Thymus (tissue), 11 donors: ENCODE results near the gene IL1RAPL2. TPM values are rescaled to one million over a fixed set of nuclear protein-coding genes. Genes with fewer than 3 reads are reported as not detected.

Experiments
- DNase-seq, 9 donors: peaks; one replicate each; pipeline ENCODE4 v3.0.0-alpha.2; 2013; ENCODE audit warnings: low spot score in 9 of 9, low read depth in 6 of 9, missing footprints in 1 of 9
- H3K27ac ChIP-seq, 2 donors: one replicate each; pipeline ENCODE4 v1.5.1; 2013; ENCODE audit warnings: control low read depth in 1 of 2, low read depth in 1 of 2, low read length in 1 of 2, mild to moderate bottlenecking in 1 of 2, moderate library complexity in 1 of 2
- H3K27me3 ChIP-seq, 2 donors: one replicate each; pipeline ENCODE4 v1.5.1; 2013; ENCODE audit warnings: low read length in 1 of 2; ENCODE audit not compliant: control insufficient read depth in 2 of 2, insufficient read depth in 1 of 2
- H3K36me3 ChIP-seq, 2 donors: one replicate each; pipeline ENCODE4 v1.5.1; 2013; ENCODE audit warnings: low read length in 1 of 2, mild to moderate bottlenecking in 1 of 2, moderate library complexity in 1 of 2; ENCODE audit not compliant: control insufficient read depth in 2 of 2, insufficient read depth in 2 of 2
- H3K4me1 ChIP-seq, 2 donors: one replicate each; pipeline ENCODE4 v1.5.1; 2013; ENCODE audit warnings: low read length in 2 of 2; ENCODE audit not compliant: control insufficient read depth in 2 of 2, insufficient read depth in 2 of 2
- H3K4me3 ChIP-seq, 2 donors: one replicate each; pipeline ENCODE4 v1.5.1; 2013; ENCODE audit warnings: low read length in 2 of 2, control low read depth in 1 of 2, mild to moderate bottlenecking in 1 of 2
- H3K9me3 ChIP-seq, 2 donors: one replicate each; pipeline ENCODE4 v1.5.1; 2013; ENCODE audit warnings: low read length in 1 of 2, mild to moderate bottlenecking in 1 of 2; ENCODE audit not compliant: control insufficient read depth in 2 of 2, insufficient read depth in 1 of 2
- WGBS: extraction: QIAGEN DNeasy Blood & Tissue Kit; methylation state at CpG from one replicate; pipeline ENCODE4 v1.1.7; 2013; 5-methylcytosine and 5-hydroxymethylcytosine counted together
- polyA plus RNA-seq: library from polyadenylated mRNA; stranded (reverse); fragments of 200-250 nt; gene quantifications from one replicate; pipeline ENCODE4 v1.2.3, GENCODE V29; 2013
- total RNA-seq: library from RNA; stranded (reverse); fragments of 120-200 nt; gene quantifications from one replicate; pipeline ENCODE4 v1.2.4, GENCODE V29; 2013
- donor health status: healthy.

Gene IL1RAPL2
- total and polyA plus RNA-seq, 2 donors: 0.38 TPM; not detected in 1

DNA sequence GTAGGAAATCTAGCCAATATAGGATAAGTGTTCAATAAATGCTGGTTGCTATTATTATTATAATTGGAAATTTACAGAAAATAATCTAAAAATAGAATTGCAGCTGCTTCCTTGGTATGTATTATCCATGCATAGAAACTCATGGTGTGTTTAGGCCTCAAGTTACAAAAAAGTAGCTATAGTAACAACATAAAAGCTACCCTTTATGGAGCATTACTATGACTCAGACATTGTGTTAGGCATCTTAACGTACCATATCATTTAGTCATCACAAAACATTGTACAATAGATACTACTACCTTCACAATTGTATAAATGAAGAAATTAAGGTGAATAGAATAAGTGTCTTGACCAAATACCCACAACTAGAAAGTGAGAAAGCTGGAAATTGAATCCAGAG lies 1129.5 kb downstream of the IL1RAPL2 start:
- Histone ChIP-seq H3K4me3 (no peak overlapping the region), H3K9me3 (no peaks in the 10 kb centered on the region), H3K27me3 (no peaks in the 10 kb centered on the region), H3K4me1 (no peaks in the 10 kb centered on the region), H3K36me3 (no peaks in the 10 kb centered on the region), H3K27ac (no peak overlapping the region)
- 84% methylated on average over 1 of the region's 1 CpG for WGBS
- no peak for DNase-seq

DNA sequence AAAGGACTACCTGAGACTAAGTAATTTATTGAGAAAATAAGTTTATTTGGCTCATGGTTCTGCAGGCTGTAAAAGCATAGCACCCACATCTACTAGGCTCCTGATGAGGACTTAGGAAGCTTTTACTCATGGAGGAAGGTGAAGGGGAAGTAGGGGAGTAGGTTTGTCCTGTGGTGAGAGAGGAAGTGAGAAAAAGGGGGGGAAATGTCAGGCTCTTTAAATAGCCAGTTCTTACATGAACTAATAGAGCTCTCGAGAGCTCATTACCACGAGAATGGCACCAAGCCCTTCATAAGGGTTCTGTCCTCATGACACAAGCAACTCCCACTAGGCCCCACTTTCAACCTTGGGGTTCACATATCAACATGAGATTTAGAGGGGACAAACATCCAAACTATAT lies 1130.9 kb downstream of the IL1RAPL2 start:
- Histone ChIP-seq H3K4me1 (no peaks in the 10 kb centered on the region), H3K4me3 (no peak overlapping the region), H3K27ac (no peak overlapping the region), H3K36me3 (no peaks in the 10 kb centered on the region), H3K9me3 (no peaks in the 10 kb centered on the region), H3K27me3 (no peaks in the 10 kb centered on the region)
- 13% methylated on average over 2 of the region's 2 CpGs for WGBS
- no peak for DNase-seq

DNA sequence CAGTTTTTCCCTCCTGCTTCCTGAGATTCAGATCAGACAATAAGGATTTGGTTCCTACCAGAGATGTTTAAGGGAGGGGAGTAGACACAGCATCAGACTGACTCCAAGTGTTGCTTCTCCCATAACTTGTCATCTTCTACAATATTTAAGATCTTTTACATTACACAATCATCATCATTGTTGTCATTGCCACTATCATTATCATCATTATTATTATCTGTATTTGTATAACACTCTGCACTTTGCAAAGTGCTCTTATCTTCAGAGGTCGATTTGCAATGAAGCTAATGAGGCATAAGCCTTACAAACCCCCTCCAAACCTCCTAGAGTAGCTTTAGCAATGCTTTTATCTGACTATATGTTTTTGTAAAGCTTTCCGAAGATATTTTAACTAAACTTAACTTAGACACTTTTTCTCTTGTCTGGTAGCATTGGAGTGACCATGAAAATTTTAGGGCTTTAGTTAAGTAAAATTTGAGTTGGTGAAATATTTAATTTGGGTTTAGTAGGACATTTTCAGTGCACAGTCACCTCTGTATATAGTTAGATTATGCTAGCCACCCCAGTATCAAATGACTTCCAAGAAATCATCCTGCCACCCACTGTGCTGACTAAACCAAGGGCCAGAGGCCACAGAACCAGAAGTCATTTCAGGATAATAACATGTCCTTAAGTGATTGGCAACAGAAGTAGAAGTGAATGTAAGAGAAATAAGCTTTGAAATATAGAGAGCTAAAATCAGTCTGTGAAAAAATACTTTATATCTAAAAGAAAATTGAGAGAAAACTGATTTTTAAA lies 1132.2 kb downstream of the IL1RAPL2 start:
- Histone ChIP-seq H3K27me3 (no peaks in the 10 kb centered on the region), H3K4me1 (no peaks in the 10 kb centered on the region), H3K36me3 (no peaks in the 10 kb centered on the region), H3K9me3 (no peaks in the 10 kb centered on the region), H3K27ac (no peak overlapping the region), H3K4me3 (no peak overlapping the region)
- no peak for DNase-seq
- 71% methylated on average over 2 of the region's 2 CpGs for WGBS

DNA sequence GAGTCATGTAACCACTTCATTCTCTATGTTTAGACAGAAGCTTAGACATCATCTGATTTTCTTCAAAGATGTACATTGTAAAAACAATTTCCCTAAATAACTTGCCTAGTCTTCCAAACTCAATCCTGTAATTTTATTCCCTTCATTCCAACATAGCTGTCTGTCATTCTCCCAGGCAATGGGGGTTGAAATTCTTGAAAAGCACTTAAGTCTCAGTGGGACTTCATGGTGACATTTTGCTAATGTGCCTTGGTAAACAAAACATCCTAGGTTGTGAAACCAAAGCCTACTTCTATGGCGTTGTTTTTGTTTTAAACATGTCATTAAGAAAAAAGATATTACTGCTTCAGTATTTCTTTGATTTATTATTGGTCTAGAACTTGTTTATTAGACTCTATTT lies 1134.3 kb downstream of the IL1RAPL2 start:
- 54% methylated on average over 1 of the region's 1 CpG for WGBS
- no peaks in the 10 kb centered on the region for H3K9me3 ChIP-seq
- DNase-seq: no peak
- no peaks in the 10 kb centered on the region for H3K4me1 ChIP-seq
- no peaks in the 10 kb centered on the region for H3K27me3 ChIP-seq
- no peak overlapping the region for H3K27ac ChIP-seq
- no peak overlapping the region for H3K4me3 ChIP-seq
- no peaks in the 10 kb centered on the region for H3K36me3 ChIP-seq

DNA sequence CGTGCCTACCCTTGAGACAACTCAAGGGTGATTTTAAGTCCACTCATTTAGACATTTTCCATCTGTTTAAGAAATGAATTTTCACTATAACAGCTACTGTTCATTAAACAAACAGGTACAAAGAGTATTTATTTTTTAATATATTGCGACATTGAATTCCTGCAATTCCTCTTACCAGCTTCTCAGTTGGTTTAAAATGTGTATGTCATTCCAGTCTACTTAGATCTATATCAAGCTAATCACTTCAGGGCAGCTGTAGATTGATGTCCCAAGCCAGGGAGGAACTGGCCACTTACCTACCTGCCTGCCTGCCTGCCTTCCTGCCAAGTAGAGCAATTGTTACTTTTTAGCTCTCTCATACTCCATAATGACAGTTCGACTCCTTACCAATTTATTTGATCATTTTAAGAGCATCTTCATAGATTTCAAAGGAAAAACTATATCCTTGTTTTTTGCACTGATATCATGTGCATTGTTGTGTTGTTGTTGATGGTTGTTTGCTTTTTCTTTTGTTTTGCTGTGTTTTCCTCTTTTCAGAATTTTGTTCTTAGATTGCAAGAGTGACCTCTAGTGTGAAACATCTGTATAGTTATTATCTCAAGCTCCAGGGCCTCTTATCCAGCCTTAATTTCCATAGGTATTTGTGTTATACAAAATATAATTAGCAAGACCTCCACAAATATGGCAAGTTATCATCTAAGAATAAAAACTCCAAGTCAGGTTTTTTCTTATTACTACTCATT lies 1135.5 kb downstream of the IL1RAPL2 start:
- no peaks in the 10 kb centered on the region for H3K27me3 ChIP-seq
- no peaks in the 10 kb centered on the region for H3K9me3 ChIP-seq
- WGBS: 74% methylated on average over 3 of the region's 3 CpGs
- H3K4me1 ChIP-seq: no peaks in the 10 kb centered on the region
- H3K36me3 ChIP-seq: no peaks in the 10 kb centered on the region
- no peak for DNase-seq
- no peak overlapping the region for H3K27ac ChIP-seq
- no peak overlapping the region for H3K4me3 ChIP-seq

DNA sequence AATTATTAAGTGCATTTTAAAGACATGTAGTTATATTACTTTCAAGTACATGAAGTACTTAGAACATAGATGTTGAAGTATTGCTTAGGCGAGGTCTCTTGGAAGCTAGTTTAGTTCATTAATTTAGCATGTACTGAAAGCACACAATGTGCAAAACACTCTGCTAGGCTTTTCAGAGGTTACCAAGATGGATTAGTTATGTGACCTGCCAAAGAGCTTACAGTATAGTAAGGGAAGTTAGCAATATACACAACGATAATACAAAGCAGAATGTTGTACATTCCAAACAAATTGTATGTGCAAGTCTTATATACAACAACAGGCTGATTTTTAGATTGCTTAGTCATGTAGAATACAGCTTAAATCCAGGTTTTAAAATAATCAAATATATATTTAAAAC lies 1137.9 kb downstream of the IL1RAPL2 start:
- 94% methylated on average over 2 of the region's 2 CpGs for WGBS
- Histone ChIP-seq H3K27ac (no peak overlapping the region), H3K36me3 (no peaks in the 10 kb centered on the region), H3K4me3 (no peak overlapping the region), H3K4me1 (no peaks in the 10 kb centered on the region), H3K9me3 (no peaks in the 10 kb centered on the region), H3K27me3 (no peaks in the 10 kb centered on the region)
- no peak for DNase-seq

DNA sequence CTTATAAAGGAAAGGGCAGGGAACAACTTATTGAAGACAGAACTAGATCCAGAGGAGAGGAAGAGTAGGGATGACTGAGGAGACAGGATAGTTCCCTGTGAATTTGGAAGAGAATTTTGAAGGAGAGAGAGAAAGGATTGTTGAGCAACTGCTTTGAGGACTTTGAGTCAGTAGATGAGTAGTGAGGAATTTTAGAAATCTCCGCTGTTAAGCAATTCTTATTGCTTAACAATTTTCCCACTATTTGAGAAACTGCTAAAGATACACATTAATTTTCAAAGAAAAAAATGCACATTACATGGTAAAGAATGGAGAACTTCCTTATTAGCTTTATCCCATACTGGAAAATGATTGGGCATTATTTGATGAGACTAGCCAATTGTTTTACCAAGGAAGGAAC lies 1140.0 kb downstream of the IL1RAPL2 start:
- DNase-seq: no peak
- Histone ChIP-seq H3K36me3 (no peaks in the 10 kb centered on the region), H3K9me3 (no peaks in the 10 kb centered on the region), H3K27me3 (no peaks in the 10 kb centered on the region), H3K4me1 (no peaks in the 10 kb centered on the region), H3K27ac (no peak overlapping the region), H3K4me3 (no peak overlapping the region)
- WGBS: 94% methylated on average over 1 of the region's 1 CpG

DNA sequence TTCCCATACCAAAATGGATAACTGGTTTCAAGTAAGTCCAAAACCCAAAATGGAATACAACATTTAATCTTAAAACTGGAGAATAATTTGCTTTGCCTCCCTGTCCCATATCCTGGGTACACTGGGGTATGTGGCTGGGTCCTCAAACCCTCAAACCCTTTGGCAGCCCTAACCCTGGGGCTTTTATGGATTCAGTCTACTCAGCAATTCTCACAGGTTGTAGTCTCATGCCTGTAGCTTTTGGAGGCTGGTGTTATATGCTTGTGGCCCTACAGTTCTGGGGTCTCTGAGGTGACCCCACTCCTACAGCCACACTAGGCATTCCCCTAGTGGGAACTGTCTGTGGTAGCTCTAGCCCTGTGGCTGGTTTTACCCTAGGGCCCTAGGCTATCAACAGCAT lies 1145.8 kb downstream of the IL1RAPL2 start:
- H3K4me1 ChIP-seq: no peaks in the 10 kb centered on the region
- no peaks in the 10 kb centered on the region for H3K27me3 ChIP-seq
- H3K36me3 ChIP-seq: no peaks in the 10 kb centered on the region
- H3K27ac ChIP-seq: no peak overlapping the region
- no peak overlapping the region for H3K4me3 ChIP-seq
- no peak for DNase-seq
- no peaks in the 10 kb centered on the region for H3K9me3 ChIP-seq

DNA sequence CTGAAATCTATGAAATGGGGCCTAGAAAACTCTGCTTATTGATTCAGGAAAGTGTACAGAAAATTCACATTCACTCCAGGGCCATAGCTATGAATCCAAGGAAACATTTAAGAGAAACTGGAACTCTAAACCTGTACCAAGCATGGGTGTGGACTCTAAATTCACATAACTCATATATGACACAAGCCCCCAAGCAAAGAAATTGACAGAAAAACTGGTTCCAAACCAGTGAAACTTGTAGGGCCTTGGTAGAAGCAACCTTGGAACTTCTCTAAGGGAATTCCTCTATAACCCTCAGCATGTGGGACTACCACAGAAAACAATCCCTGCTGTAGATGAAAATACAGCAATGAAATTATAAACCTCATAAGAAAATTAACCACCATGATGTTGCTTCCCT lies 1149.7 kb downstream of the IL1RAPL2 start:
- no peaks in the 10 kb centered on the region for H3K4me1 ChIP-seq
- DNase-seq: no peak
- no peak overlapping the region for H3K4me3 ChIP-seq
- no peaks in the 10 kb centered on the region for H3K9me3 ChIP-seq
- H3K27ac ChIP-seq: no peak overlapping the region
- H3K27me3 ChIP-seq: no peaks in the 10 kb centered on the region
- H3K36me3 ChIP-seq: no peaks in the 10 kb centered on the region
